ENCODE measurements around the gene NAA16. TPM values are rescaled to one million over a fixed set of nuclear protein-coding genes. Genes with fewer than 3 reads are reported as not detected.
"Not testable (repeated sequence)": the region's sequence is repeated elsewhere in the genome, so short reads cannot be mapped to it uniquely, and the experiment has no call there.

Gene NAA16
- total RNA-seq, 6 experiments from 2014 or later = 8.9 to 13.6 (median 10.2) TPM

DNA sequence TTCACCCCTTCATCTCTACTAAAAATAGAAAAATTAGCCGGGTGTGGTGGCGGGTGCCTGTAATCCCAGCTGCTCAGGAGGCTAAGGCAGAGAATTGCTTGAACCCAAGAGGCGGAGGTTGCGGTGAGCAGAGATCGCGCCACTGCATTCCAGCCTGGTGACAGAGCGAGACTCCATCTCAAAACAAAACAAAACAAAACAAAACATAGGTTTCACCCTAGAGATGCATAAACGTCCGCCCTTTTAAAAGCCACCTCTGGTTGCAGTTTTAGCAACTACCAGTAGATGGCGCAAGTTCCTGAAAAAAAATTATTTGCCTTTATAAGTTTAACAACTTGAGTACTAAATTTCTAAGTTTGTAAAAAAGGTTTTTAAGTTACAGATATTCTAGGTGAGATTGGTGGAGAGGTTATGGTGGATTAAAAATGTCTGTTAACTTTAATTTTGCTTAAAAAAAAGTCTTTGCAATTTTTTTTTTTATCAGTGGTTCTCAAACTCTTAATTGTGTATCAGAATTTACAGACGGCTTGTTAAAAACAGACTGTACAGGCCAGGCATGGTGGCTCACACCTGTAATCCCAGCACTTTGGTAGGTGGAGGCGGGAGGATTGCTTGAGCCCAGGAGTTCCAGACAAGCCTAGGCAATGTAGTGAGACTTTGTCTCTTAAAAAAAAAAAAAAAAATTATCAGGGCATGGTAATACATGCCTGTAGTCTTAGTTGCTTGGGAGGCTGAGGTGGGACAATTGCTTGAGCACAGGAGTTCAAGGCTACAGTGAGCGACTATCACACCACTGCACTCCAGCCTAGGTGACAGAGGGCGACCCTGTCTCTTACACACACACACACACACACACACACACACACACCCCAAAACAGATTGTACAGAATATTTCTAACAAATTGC is 42.1 kb downstream of the NAA16 start:
- DNase-seq = peak; percentile 59
- H3K4me1 Mint-ChIP-seq (ENCODE audit: low read depth) = peaks cover 21% of the 10 kb centered on the region
- H3K9me3 Mint-ChIP-seq = no peaks in the 10 kb centered on the region
- no peaks in the 10 kb centered on the region for H3K27me3 Mint-ChIP-seq (ENCODE audit: insufficient read depth)
- H3K36me3 Mint-ChIP-seq (ENCODE audit: low read depth) = peaks cover 5% of the 10 kb centered on the region; the same call in 1 of the 2 replicates
- TF ChIP-seq CTCF (IDR thresholded peaks at IDR 0.05) = peak; percentile 94
- H3K4me3 Mint-ChIP-seq = no peak overlapping the region; the same call in 1 of the 2 replicates
- peak overlapping the region; percentile 72 for H3K27ac Mint-ChIP-seq

DNA sequence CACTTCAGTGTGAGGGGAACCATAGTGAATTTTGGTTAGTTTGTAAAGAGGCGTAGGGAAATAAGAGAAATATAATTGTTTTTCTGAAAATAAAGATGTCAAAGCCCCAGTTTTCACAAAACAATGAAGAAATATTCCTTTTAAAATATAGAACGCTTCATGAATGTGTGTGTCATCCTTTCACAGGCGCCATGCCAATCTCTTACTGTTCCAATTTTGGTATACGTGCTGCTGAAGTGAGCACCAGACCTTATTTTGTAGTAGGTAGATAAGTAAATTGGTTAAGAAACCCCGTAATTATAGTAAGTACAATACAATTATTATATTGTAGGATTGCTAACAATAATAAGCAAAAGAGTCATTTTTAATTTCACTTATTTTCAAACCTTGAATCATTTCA is 43.3 kb downstream of the NAA16 start:
- no peaks in the 10 kb centered on the region for H3K9me3 Mint-ChIP-seq
- peaks cover 10% of the 10 kb centered on the region; the same call in 1 of the 2 replicates for H3K36me3 Mint-ChIP-seq (ENCODE audit: low read depth)
- no peak for TF ChIP-seq CTCF (IDR thresholded peaks at IDR 0.05)
- no peak overlapping the region for H3K4me3 Mint-ChIP-seq
- H3K27me3 Mint-ChIP-seq (ENCODE audit: insufficient read depth) = no peaks in the 10 kb centered on the region
- H3K4me1 Mint-ChIP-seq (ENCODE audit: low read depth) = peaks cover 21% of the 10 kb centered on the region
- no peak overlapping the region; the same call in 1 of the 2 replicates for H3K27ac Mint-ChIP-seq
- no peak for DNase-seq

- H3K36me3 Mint-ChIP-seq (ENCODE audit: low read depth) = peaks cover 11% of the 10 kb centered on the region; the same call in 1 of the 2 replicates
- H3K27me3 Mint-ChIP-seq (ENCODE audit: insufficient read depth); H3K27ac Mint-ChIP-seq; H3K9me3 Mint-ChIP-seq; DNase-seq; H3K4me3 Mint-ChIP-seq: not testable (repeated sequence)
- H3K4me1 Mint-ChIP-seq (ENCODE audit: low read depth) = peaks cover 27% of the 10 kb centered on the region
These were observed 45.2 kb downstream of the NAA16 start for GRCh38 chr13:41356385-41356648.

- no peak for DNase-seq
- Mint-ChIP-seq H3K27me3 (ENCODE audit: insufficient read depth) (no peaks in the 10 kb centered on the region), H3K36me3 (ENCODE audit: low read depth) (peaks cover 13% of the 10 kb centered on the region), H3K27ac (no peak overlapping the region), H3K4me1 (ENCODE audit: low read depth) (peaks cover 32% of the 10 kb centered on the region), H3K4me3 (no peak overlapping the region), H3K9me3 (no peaks in the 10 kb centered on the region)
- TF ChIP-seq CTCF (IDR thresholded peaks at IDR 0.05) = no peak
These were observed 45.7 kb downstream of the NAA16 start for GRCh38 chr13:41356786-41357185.

DNA sequence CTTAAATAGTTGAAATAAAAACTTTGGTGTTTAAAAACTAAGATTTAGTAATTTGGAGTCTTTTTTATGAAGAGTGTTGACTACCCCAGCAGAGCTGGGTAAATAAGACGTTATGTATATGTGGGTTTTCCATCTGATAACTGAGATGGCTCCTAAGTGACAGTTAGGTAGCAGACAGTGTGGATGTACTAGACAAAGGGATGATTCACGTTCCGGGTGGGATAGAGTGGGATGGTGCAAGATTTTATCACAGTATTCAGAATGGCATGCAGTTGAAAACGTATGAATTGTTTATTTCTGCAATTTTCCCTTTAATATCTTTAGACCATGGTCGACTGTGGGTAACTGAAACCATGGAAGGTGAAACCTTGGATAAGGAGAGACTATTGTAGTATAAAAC is 50.4 kb downstream of the NAA16 start:
- peak; percentile 5 for DNase-seq
- Mint-ChIP-seq H3K4me1 (ENCODE audit: low read depth) (peaks cover 44% of the 10 kb centered on the region), H3K9me3 (no peaks in the 10 kb centered on the region), H3K4me3 (no peak overlapping the region), H3K36me3 (ENCODE audit: low read depth) (peaks cover 40% of the 10 kb centered on the region), H3K27ac (peak overlapping the region; percentile 47; the same call in 1 of the 2 replicates), H3K27me3 (ENCODE audit: insufficient read depth) (no peaks in the 10 kb centered on the region)
- TF ChIP-seq CTCF (IDR thresholded peaks at IDR 0.05) = no peak

DNA sequence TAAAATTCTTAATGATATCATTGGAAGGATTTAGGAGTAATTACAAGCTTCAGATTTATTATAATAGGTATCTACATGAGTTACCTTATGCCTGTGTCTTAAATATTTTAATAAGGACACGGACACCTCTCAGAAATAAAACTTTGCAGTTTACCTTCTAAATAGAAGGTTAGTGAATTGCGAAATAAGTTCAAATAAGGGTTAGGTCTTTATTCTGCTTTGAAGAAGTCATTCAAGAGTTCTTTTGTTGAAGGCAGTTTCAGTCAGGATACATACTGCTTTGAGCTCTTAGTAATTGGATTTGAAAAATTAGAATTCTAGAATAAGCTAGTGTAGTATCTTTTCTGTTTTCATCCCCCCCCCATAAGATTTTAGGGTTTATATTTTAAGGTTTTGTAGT is 53.0 kb downstream of the NAA16 start:
- no peak overlapping the region for H3K4me3 Mint-ChIP-seq
- TF ChIP-seq CTCF (IDR thresholded peaks at IDR 0.05) = no peak
- no peak overlapping the region for H3K27ac Mint-ChIP-seq
- H3K4me1 Mint-ChIP-seq (ENCODE audit: low read depth) = peaks cover 48% of the 10 kb centered on the region
- H3K27me3 Mint-ChIP-seq (ENCODE audit: insufficient read depth) = no peaks in the 10 kb centered on the region
- H3K9me3 Mint-ChIP-seq = no peaks in the 10 kb centered on the region
- DNase-seq = no peak
- H3K36me3 Mint-ChIP-seq (ENCODE audit: low read depth) = peaks cover 54% of the 10 kb centered on the region

All from HFFc6 (cell line).